Forelimb muscle (tissue), 1 donor: ENCODE results near the gene CSTB. TPM values are rescaled to one million over a fixed set of nuclear protein-coding genes. Genes with fewer than 3 reads are reported as not detected.
"Not testable (repeated sequence)": the region's sequence is repeated elsewhere in the genome, so short reads cannot be mapped to it uniquely, and the experiment has no call there.

Source experiments
- DNase-seq: peaks from one replicate; pipeline ENCODE4 v3.0.0-alpha.2; 2013; ENCODE audit warnings: low read depth
- polyA plus RNA-seq: library from polyadenylated mRNA; unstranded; fragments of 120-200 nt; gene quantifications from one replicate; pipeline ENCODE4 v1.2.1, GENCODE V29; 2013; ENCODE audit not compliant: insufficient read length

CSTB gene
- 14.9 TPM for polyA plus RNA-seq

GRCh38 chr21:43775795-43776430 is at the start of gene CSTB:
TSS of gene CSTB (minus strand) at chr21:43776308. CDS start at chr21:43776269, 39 bp downstream.
- no peak for DNase-seq

- no peak for DNase-seq
Observed at GRCh38 chr21:43825242-43825935, 49.3 kb upstream of the CSTB start.

- no peak for DNase-seq
Observed at GRCh38 chr21:43824333-43825241, 48.5 kb upstream of the CSTB start.

- not testable (repeated sequence) for DNase-seq
Observed at GRCh38 chr21:43822741-43823140, 46.6 kb upstream of the CSTB start.

- not testable (repeated sequence) for DNase-seq
Observed at GRCh38 chr21:43822166-43822565, 46.1 kb upstream of the CSTB start.

GRCh38 chr21:43820466-43820865 is 44.4 kb upstream of the CSTB start:
- DNase-seq = no peak

GRCh38 chr21:43819511-43820405 is 43.6 kb upstream of the CSTB start:
- DNase-seq = no peak

- no peak for DNase-seq
Observed at GRCh38 chr21:43818685-43819084, 42.6 kb upstream of the CSTB start.

- DNase-seq = no peak
Observed at GRCh38 chr21:43817157-43818086, 41.3 kb upstream of the CSTB start.

GRCh38 chr21:43816611-43817071 is 40.5 kb upstream of the CSTB start:
- no peak for DNase-seq

- DNase-seq = no peak
Observed at GRCh38 chr21:43815991-43816390, 39.9 kb upstream of the CSTB start.

GRCh38 chr21:43815107-43815613 is 39.1 kb upstream of the CSTB start:
- DNase-seq = no peak

- DNase-seq = no peak
Observed at GRCh38 chr21:43814215-43815106, 38.4 kb upstream of the CSTB start.

- DNase-seq = no peak
Observed at GRCh38 chr21:43813656-43813980, 37.5 kb upstream of the CSTB start.

GRCh38 chr21:43812957-43813655 is 37.0 kb upstream of the CSTB start:
- DNase-seq = no peak

- DNase-seq = no peak
Observed at GRCh38 chr21:43812139-43812821, 36.2 kb upstream of the CSTB start.

GRCh38 chr21:43811262-43812105 is 35.4 kb upstream of the CSTB start:
- DNase-seq = no peak
